SK-N-SH (cell line): ENCODE measurements around the gene FABP3. TPM values are rescaled to one million over a fixed set of nuclear protein-coding genes. Genes with fewer than 3 reads are reported as not detected.

Experiments
- CTCF ChIA-PET: fragments of 300-600, 350-600 bp; formaldehyde crosslinking; extraction: SDS; loops from one replicate; lab custom pipeline; 2021; lab: Yijun Ruan, JAX
- POLR2A ChIA-PET: fragments of 350-600 bp; sonication (Branson Sonifier 250); formaldehyde crosslinking; extraction: SDS; loops from one replicate; lab custom pipeline; 2020; ENCODE audit warnings: antibody characterized with exemption, inconsistent platforms; lab: Yijun Ruan, JAX
- DNase-seq: peaks from one replicate; pipeline ENCODE4 v3.0.0; 2012
- H2AFZ ChIP-seq: fragments of 200-600 bp; sonication (generic); 2 replicates; pipeline ENCODE4 v1.8.1; 2016; ENCODE audit warnings: antibody characterized with exemption, mild to moderate bottlenecking, low read depth
- H3F3A ChIP-seq: fragments of 200-600 bp; sonication (generic); replicated peaks from 2 replicates; pipeline ENCODE3; 2016; ENCODE audit warnings: antibody characterized with exemption, mild to moderate bottlenecking; ENCODE audit not compliant: insufficient read depth
- H3K27ac ChIP-seq, 2 experiments: fragments of 200-500 bp in 1 of 2; fragments of 200-600 bp in 1 of 2; sonication (Bioruptor generic) in 1 of 2; sonication (generic), shearing (Covaris generic) in 1 of 2; 2 replicates each; pipeline versions ENCODE4 v1.5.1 to v1.6.1; 2014 to 2016; ENCODE audit warnings: low read depth in 2 of 2, inconsistent platforms in 1 of 2, low read length in 1 of 2, mild to moderate bottlenecking in 1 of 2, mixed read lengths in 1 of 2
- H3K27me3 ChIP-seq: fragments of 200-600 bp; sonication (generic), shearing (Covaris generic); 2 replicates; pipeline ENCODE4 v1.6.1; 2016; ENCODE audit warnings: mixed run types; ENCODE audit not compliant: insufficient read depth
- H3K36me3 ChIP-seq, 2 experiments: fragments of 200-500 bp in 1 of 2; fragments of 200-600 bp in 1 of 2; sonication (Bioruptor generic) in 1 of 2; sonication (generic) in 1 of 2; replicated peaks in 1 of 2; 2 replicates each; pipeline versions ENCODE3 to v1.5.1; 2014 to 2016; ENCODE audit warnings: low read length in 1 of 2, mild to moderate bottlenecking in 1 of 2; ENCODE audit not compliant: insufficient read depth in 2 of 2, control insufficient read depth in 1 of 2
- H3K4me1 ChIP-seq, 2 experiments: fragments of 200-500 bp in 1 of 2; fragments of 200-600 bp in 1 of 2; sonication (Bioruptor generic) in 1 of 2; sonication (generic), shearing (Covaris generic) in 1 of 2; 2 replicates each; pipeline versions ENCODE4 v1.5.1 to v1.6.1; 2014 to 2016; ENCODE audit warnings: low read depth in 1 of 2, low read length in 1 of 2, mixed run types in 1 of 2; ENCODE audit not compliant: insufficient read depth in 2 of 2, control insufficient read depth in 1 of 2
- H3K4me2 ChIP-seq: fragments of 200-600 bp; sonication (generic), shearing (Covaris generic); 2 replicates; pipeline ENCODE4 v1.6.1; 2017; ENCODE audit warnings: mixed run types
- H3K4me3 ChIP-seq, 2 experiments: fragments of 200-500 bp in 1 of 2; fragments of 200-600 bp in 1 of 2; sonication (Bioruptor generic) in 1 of 2; sonication (generic), shearing (Covaris generic) in 1 of 2; 2 replicates each; pipeline versions ENCODE4 v1.5.1 to v1.8.1; 2014 to 2016; ENCODE audit warnings: low read depth in 2 of 2, inconsistent platforms in 1 of 2, low read length in 1 of 2, mild to moderate bottlenecking in 1 of 2, mixed read lengths in 1 of 2, moderate library complexity in 1 of 2
- H3K79me2 ChIP-seq: fragments of 200-600 bp; sonication (generic); 2 replicates; pipeline ENCODE4 v1.8.1; 2017; ENCODE audit warnings: mild to moderate bottlenecking; ENCODE audit not compliant: insufficient read depth
- H3K9ac ChIP-seq: fragments of 200-600 bp; sonication (generic); 2 replicates; pipeline ENCODE4 v1.6.1; 2017; ENCODE audit warnings: mixed run types
- H3K9me2 ChIP-seq: fragments of 200-600 bp; sonication (generic); 2 replicates; pipeline ENCODE4 v1.6.1; 2017; ENCODE audit warnings: mixed run types
- H3K9me3 ChIP-seq: fragments of 200-600 bp; sonication (generic); 2 replicates; pipeline ENCODE4 v1.6.1; 2017; ENCODE audit warnings: mixed run types, mild to moderate bottlenecking, moderate library complexity
- H4K20me1 ChIP-seq: fragments of 200-600 bp; sonication (generic); 2 replicates; pipeline ENCODE4 v1.6.1; 2017; ENCODE audit warnings: mild to moderate bottlenecking, mixed run types; ENCODE audit not compliant: insufficient read depth
- CTCF ChIP-seq: fragments of 200-600 bp; sonication (generic); IDR thresholded peaks from 2 replicates; pipeline ENCODE4 v1.6.1; 2017; ENCODE audit warnings: antibody characterized with exemption, mild to moderate bottlenecking, moderate library complexity
- FOSL2 ChIP-seq: IDR thresholded peaks from 2 replicates; pipeline ENCODE4 v1.4.0; 2012; ENCODE audit warnings: low read depth, mild to moderate bottlenecking, moderate library complexity, borderline replicate concordance
- JUND ChIP-seq: IDR thresholded peaks from 2 replicates; pipeline ENCODE4 v1.4.0; 2012
- MEF2A ChIP-seq: IDR thresholded peaks from 2 replicates; pipeline ENCODE4 v1.4.0; 2012; ENCODE audit warnings: low read depth, borderline replicate concordance
- MXI1 ChIP-seq: IDR thresholded peaks from 2 replicates; pipeline ENCODE4 v1.6.1; 2012; ENCODE audit warnings: mild to moderate bottlenecking, low read depth, low read length, improper control_type of control experiment
- NRF1 ChIP-seq: IDR thresholded peaks from 2 replicates; pipeline ENCODE4 v1.6.1; 2012; ENCODE audit warnings: low read depth, mild to moderate bottlenecking, low read length
- RCOR1 ChIP-seq: fragments of 150-350 bp; IDR thresholded peaks from 2 replicates; pipeline ENCODE4 v1.6.1; 2017; ENCODE audit warnings: antibody characterized with exemption, low read length
- TEAD4 ChIP-seq: IDR thresholded peaks from 2 replicates; pipeline ENCODE4 v1.4.0; 2012; ENCODE audit warnings: mild to moderate bottlenecking, borderline replicate concordance; ENCODE audit not compliant: insufficient read depth
- ZBTB33 ChIP-seq: IDR thresholded peaks from 2 replicates; pipeline ENCODE4 v1.4.0; 2012; ENCODE audit warnings: low read depth, borderline replicate concordance
- WGBS: methylation state at CpG from one replicate; pipeline ENCODE4 v1.1.6; 2017; ENCODE audit warnings: low lambda C conversion rate; 5-methylcytosine and 5-hydroxymethylcytosine counted together
- polyA plus RNA-seq, 3 experiments: library from polyadenylated mRNA; depleted of rRNA; stranded (reverse); fragments of >200 nt; gene quantifications; 2 replicates each; pipeline ENCODE4 v1.2.3, GENCODE V29; 2012
- TF ChIP-seq, protein P1 (sequence below): IDR thresholded peaks from 2 replicates; pipeline ENCODE4 v1.6.1; 2012; ENCODE audit warnings: mild to moderate bottlenecking, low read depth, low read length, moderate library complexity

Gene FABP3
- polyA plus RNA-seq, 1 of the 3 experiments (the other 2 are of a cell fraction): 0.08 TPM

DNA sequence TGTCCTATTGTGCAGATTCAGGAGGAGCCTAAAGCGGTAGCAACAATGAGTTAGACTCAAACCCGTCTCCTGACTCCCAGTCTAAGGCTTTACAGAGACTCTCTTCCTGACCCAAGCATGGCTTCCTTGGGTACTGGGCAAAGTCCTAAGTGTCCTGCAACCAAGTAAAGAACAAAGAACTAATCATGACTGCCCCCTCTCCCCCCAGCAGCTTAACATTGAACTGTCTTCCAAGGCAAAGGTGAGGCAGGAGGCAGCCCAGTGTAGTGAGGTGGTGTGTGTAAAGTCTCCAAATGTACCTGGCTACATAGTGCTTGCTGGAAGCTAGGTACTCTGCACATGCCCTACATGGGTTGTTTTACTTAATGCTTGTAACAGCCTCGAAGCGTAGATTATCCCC, 2.3 kb downstream of the FABP3 start (continued):
- no peak for TF ChIP-seq ZBTB33

DNA sequence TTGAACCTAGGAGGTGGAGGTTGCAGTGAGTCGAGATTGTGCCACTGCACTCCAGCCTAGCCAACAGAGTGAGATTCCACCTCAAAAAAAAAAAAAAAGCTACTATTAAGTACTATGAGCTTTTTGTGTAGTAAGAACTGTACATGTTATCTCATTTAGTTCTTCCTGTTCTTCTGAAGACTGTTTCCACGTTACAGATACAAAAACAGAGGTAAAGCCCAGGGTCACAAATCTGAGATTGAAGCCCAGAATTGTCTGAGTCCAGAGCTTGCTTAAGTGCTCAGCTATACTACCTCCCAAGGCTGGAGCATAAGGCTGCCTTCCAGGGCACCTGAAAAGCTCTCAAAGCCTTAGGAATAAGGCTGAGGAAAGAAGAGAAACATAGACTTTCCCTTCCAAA, 2.9 kb downstream of the FABP3 start:
- no peak overlapping the region for H2AFZ ChIP-seq
- DNase-seq: no peak
- H3K4me1 ChIP-seq: peaks cover 0 to 15% of the 10 kb centered on the region in 2 experiments; a peak in 1 of 4 replicates
- no peaks in the 10 kb centered on the region for H3K9me2 ChIP-seq
- CTCF ChIA-PET: interaction anchor here (3.3 to 12.3 kb wide), 2 partner anchors 24 to 187 kb away, joined by 15 to 88 read pairs; no protein-coding TSS in a partner anchor
- no peak overlapping the region for H3K9ac ChIP-seq
- POLR2A ChIA-PET: no interaction called here
- no peaks in the 10 kb centered on the region for H3K27me3 ChIP-seq
- 95% methylated on average over 2 of the region's 2 CpGs for WGBS
- H3K36me3 ChIP-seq: peaks cover 0 to 16% of the 10 kb centered on the region in 2 experiments
- H3K4me3 ChIP-seq: no peak overlapping the region
- H3F3A ChIP-seq: no peaks in the 10 kb centered on the region
- H3K79me2 ChIP-seq: no peaks in the 10 kb centered on the region
- no peaks in the 10 kb centered on the region for H4K20me1 ChIP-seq
- no peak overlapping the region for H3K27ac ChIP-seq
- TF ChIP-seq RCOR1: no peak
- TF ChIP-seq TEAD4: no peak
- no peak for TF ChIP-seq JUND
- TF ChIP-seq CTCF: no peak
- TF ChIP-seq FOSL2: no peak
- H3K4me2 ChIP-seq: no peak overlapping the region
- no peaks in the 10 kb centered on the region for H3K9me3 ChIP-seq

DNA sequence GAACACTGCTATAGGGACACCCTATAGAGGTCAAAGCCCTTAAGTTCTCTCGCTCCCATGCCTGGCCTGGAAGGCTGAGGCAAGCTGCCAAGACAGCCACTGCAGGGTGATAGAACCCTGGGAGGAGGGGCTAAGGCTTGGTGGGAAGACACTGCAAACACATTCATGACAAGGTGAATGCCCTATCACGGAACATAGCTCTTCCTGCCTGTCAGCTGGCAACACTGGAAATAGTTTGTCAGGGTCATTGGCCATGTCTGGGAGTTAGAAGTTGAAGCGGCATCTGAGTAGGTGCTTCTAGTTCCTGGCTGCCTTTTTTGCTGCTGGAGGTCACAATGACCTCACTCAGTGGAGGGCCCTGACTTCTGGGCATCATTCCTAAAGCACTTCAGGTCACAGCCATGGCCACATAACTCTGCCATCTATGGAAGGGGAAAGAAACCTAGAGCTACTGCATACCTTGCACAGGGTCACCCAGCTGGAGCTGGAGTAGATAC, 4.2 kb downstream of the FABP3 start:
- CTCF ChIA-PET: interaction anchor here (1.4 to 12.3 kb wide), 3 partner anchors 26 to 185 kb away, joined by 7 to 88 read pairs (median 15); no protein-coding TSS in a partner anchor

More for the DNA sequence above, 4.2 kb downstream of the FABP3 start:
- Histone ChIP-seq H3K9me3 (no peaks in the 10 kb centered on the region), H3K79me2 (no peaks in the 10 kb centered on the region), H3F3A (no peaks in the 10 kb centered on the region), H4K20me1 (no peaks in the 10 kb centered on the region), H3K27ac (no peak overlapping the region), H3K4me2 (no peak overlapping the region), H3K4me1 (peaks cover 0 to 9% of the 10 kb centered on the region in 2 experiments; a peak in 1 of 4 replicates), H3K9me2 (no peaks in the 10 kb centered on the region), H3K36me3 (peaks cover 0 to 24% of the 10 kb centered on the region in 2 experiments), H3K27me3 (no peaks in the 10 kb centered on the region), H2AFZ (no peak overlapping the region), H3K9ac (no peak overlapping the region), H3K4me3 (no peak overlapping the region)
- POLR2A ChIA-PET: no interaction called here
- TF ChIP-seq MXI1 (no peak), ZBTB33 (no peak), NRF1 (no peak), MEF2A (no peak)
- TF ChIP-seq, protein P1, sequence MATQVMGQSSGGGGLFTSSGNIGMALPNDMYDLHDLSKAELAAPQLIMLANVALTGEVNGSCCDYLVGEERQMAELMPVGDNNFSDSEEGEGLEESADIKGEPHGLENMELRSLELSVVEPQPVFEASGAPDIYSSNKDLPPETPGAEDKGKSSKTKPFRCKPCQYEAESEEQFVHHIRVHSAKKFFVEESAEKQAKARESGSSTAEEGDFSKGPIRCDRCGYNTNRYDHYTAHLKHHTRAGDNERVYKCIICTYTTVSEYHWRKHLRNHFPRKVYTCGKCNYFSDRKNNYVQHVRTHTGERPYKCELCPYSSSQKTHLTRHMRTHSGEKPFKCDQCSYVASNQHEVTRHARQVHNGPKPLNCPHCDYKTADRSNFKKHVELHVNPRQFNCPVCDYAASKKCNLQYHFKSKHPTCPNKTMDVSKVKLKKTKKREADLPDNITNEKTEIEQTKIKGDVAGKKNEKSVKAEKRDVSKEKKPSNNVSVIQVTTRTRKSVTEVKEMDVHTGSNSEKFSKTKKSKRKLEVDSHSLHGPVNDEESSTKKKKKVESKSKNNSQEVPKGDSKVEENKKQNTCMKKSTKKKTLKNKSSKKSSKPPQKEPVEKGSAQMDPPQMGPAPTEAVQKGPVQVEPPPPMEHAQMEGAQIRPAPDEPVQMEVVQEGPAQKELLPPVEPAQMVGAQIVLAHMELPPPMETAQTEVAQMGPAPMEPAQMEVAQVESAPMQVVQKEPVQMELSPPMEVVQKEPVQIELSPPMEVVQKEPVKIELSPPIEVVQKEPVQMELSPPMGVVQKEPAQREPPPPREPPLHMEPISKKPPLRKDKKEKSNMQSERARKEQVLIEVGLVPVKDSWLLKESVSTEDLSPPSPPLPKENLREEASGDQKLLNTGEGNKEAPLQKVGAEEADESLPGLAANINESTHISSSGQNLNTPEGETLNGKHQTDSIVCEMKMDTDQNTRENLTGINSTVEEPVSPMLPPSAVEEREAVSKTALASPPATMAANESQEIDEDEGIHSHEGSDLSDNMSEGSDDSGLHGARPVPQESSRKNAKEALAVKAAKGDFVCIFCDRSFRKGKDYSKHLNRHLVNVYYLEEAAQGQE: no peak
- 87% methylated on average over 3 of the region's 3 CpGs for WGBS
- no peak for DNase-seq
